ENCODE measurements around the gene OSBPL10.

DNA sequence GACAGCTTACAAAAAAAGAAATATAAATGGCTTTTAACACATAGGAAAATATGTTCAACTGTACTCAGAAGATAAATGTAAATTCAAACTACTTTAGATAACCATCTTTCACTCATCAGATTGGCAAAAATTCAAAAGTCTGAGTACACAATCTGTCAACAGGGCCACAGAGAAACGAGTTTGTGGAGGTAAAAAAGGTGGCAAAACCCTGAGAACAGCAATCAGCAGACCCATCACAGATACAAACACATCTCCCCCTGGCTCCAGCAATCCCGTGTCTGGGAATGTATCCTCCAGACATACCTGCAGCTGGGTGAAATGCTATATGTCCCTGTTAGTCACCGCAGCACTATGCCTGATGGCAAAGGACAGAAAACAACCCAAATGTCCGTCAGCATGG lies 149.5 kb downstream of the OSBPL10 start:
- TF ChIP-seq EZH2phosphoT487 (IDR thresholded peaks at IDR 0.05; ENCODE audit: borderline replicate concordance, low read depth, low read length), result no peak
- TF ChIP-seq, protein P1, sequence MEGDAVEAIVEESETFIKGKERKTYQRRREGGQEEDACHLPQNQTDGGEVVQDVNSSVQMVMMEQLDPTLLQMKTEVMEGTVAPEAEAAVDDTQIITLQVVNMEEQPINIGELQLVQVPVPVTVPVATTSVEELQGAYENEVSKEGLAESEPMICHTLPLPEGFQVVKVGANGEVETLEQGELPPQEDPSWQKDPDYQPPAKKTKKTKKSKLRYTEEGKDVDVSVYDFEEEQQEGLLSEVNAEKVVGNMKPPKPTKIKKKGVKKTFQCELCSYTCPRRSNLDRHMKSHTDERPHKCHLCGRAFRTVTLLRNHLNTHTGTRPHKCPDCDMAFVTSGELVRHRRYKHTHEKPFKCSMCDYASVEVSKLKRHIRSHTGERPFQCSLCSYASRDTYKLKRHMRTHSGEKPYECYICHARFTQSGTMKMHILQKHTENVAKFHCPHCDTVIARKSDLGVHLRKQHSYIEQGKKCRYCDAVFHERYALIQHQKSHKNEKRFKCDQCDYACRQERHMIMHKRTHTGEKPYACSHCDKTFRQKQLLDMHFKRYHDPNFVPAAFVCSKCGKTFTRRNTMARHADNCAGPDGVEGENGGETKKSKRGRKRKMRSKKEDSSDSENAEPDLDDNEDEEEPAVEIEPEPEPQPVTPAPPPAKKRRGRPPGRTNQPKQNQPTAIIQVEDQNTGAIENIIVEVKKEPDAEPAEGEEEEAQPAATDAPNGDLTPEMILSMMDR (conservative IDR thresholded peaks at IDR 0.05; ENCODE audit: low read length), result no peak
